Adrenal gland (tissue), 12 donors: ENCODE measurements around the gene ARMC9. TPM values are rescaled to one million over a fixed set of nuclear protein-coding genes. Genes with fewer than 3 reads are reported as not detected.

Source experiments
- DNase-seq, 7 donors: peaks; one replicate each; pipeline ENCODE4 v3.0.0-alpha.2; 2019 to 2020
- H3K27ac ChIP-seq, 5 donors: fragments of 200-600 bp; sonication (generic) in 4 of 5; 1 replicate in 3 of 5; 2 replicates in 2 of 5; pipeline versions ENCODE4 v1.5.1 to v1.8.0; 2016 to 2020; ENCODE audit warnings: mild to moderate bottlenecking in 1 of 5
- H3K27me3 ChIP-seq: fragments of 200-600 bp; 2 replicates; pipeline ENCODE4 v1.8.0; 2021
- H3K36me3 ChIP-seq, 2 donors: fragments of 200-600 bp; replicated peaks in 1 of 2; 1 replicate in 1 of 2; 2 replicates in 1 of 2; pipeline versions ENCODE4 v1.5.1 to v1.8.0; 2018 to 2022
- H3K4me1 ChIP-seq, 2 donors: fragments of 200-600 bp; replicated peaks in 1 of 2; 1 replicate in 1 of 2; 2 replicates in 1 of 2; pipeline versions ENCODE4 v1.5.1 to v1.8.0; 2018 to 2021
- H3K4me3 ChIP-seq, 4 donors: fragments of 200-600 bp; sonication (generic) in 3 of 4; one replicate each; pipeline ENCODE4 v1.5.1; 2016 to 2018
- H3K9me3 ChIP-seq, 3 donors: fragments of 200-600 bp; sonication (generic) in 1 of 3; replicated peaks in 1 of 3; 1 replicate in 2 of 3; 2 replicates in 1 of 3; pipeline versions ENCODE4 v1.5.1 to v1.8.0; 2016 to 2021
- POLR2A ChIP-seq, 2 donors: fragments of 450-650 bp; IDR thresholded peaks; one replicate each; pipeline ENCODE4 v1.6.1; 2017; ENCODE audit warnings: antibody characterized with exemption in 2 of 2, mild to moderate bottlenecking in 2 of 2, moderate library complexity in 1 of 2
- WGBS, 4 donors: extraction: QIAGEN DNeasy Blood & Tissue Kit in 2 of 4; methylation state at CpG; one replicate each; pipeline versions ENCODE4 v1.1.5 to v1.1.7; 2013 to 2017; 5-methylcytosine and 5-hydroxymethylcytosine counted together
- intact Hi-C, 2 donors: fragments of 100-400 bp; cut with DNase I; formaldehyde crosslinking; loops; one replicate each; pipeline versions ENCODE4 v1.14.1 to v1.15.0; 2022 to 2023
- polyA plus RNA-seq, 3 donors: library from polyadenylated mRNA; stranded (reverse); fragments of 200-250 nt in 2 of 3; fragments of 350-450 nt in 1 of 3; fragmentation: Illumina TruSeq in 1 of 3; extraction: RNeasy Lipid Tissue Mini Kit (QIAGEN cat#74804) in 1 of 3; gene quantifications; one replicate each; pipeline ENCODE4 v1.2.3, GENCODE V29; 2013 to 2014
- total RNA-seq, 9 donors: library from RNA; depleted of rRNA in 4 of 9; stranded (reverse); fragments of >200 nt in 4 of 9; fragments of 120-200 nt in 1 of 9; fragmentation: NEBNext Ultra II Directional in 1 of 9; extraction: Animal tissue kit (Norgen Biotek cat#: 25700) in 1 of 9; gene quantifications; one replicate each; pipeline versions ENCODE4 v1.1.0 to v1.2.4, GENCODE V29; 2013 to 2023
- TF ChIP-seq, protein P1 (sequence below), 6 experiments: fragments of 450-650 bp in 4 of 6; fragments of 200-600 bp in 2 of 6; sonication (generic) in 1 of 6; IDR thresholded peaks; 1 replicate in 5 of 6; 2 replicates in 1 of 6; pipeline versions ENCODE4 v1.5.1 to v1.8.0; 2016 to 2021; ENCODE audit warnings: antibody characterized with exemption in 6 of 6, mild to moderate bottlenecking in 2 of 6, moderate library complexity in 1 of 6
- donor health status: healthy with polysubstance abuse.
- donor health status: Bipolar disorder and iron deficiency.
- donor health status: DM: yes; HTN: yes; CAD: no.
- donor health status: DM: no; HTN: no; CAD: no.
- donor health status: DM: no; HTN: no; CAD: no.
- donor health status: DM: yes; HTN: yes; CAD: no.

ARMC9 gene
- total and polyA plus RNA-seq, 12 donors, result 22.0 to 109 (median 54.2) TPM

DNA sequence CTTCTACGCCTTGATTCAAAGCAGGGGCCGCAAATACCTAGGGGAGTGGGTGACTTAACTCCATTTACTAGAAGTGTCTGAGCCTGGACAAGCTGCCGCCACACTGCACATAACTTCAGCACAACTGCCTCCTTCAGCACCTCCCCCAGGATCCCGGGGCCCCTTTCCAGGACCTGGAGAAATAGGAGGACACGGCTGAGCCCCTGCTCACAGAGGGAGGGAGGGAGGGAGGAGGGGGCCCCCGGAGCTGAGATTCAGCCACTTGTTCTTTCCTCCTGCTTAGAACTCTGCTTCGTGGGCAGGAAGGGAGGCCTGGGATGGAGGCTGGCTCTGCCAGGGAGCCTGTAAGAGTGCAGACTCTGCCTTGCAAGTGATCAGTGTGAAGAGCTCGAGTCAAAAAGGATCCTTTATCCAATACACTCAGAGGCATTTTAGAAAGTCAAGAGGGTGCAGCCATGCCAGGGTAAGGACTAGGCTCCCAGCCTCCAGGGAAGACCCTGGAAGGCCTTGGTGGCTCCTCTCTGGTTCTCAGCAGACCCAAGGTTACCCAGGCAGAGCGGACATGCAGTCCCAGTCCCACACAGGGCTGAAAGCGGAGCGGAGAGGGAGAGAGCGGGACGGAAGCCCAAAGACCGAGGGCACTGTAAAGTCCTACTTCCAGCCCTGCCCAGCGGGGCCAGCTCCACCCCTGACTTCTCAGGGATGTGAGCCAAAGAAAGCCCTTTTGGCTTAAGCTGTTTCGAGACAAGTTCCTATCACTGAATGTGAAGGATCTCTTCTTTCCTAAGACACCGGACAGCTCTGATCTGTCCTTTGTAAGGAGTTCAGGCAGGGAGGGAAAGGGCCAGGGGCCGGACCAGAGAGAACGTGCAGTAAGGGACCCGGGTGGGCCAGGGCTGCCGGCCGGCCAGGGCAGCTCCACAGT, 8.6 kb upstream of the ARMC9 start:
- intact Hi-C loops, result loop anchor here (5.0 to 10.0 kb wide), 2 partner anchors 83 to 85 kb away; no protein-coding TSS in a partner anchor
- TF ChIP-seq, protein P1, sequence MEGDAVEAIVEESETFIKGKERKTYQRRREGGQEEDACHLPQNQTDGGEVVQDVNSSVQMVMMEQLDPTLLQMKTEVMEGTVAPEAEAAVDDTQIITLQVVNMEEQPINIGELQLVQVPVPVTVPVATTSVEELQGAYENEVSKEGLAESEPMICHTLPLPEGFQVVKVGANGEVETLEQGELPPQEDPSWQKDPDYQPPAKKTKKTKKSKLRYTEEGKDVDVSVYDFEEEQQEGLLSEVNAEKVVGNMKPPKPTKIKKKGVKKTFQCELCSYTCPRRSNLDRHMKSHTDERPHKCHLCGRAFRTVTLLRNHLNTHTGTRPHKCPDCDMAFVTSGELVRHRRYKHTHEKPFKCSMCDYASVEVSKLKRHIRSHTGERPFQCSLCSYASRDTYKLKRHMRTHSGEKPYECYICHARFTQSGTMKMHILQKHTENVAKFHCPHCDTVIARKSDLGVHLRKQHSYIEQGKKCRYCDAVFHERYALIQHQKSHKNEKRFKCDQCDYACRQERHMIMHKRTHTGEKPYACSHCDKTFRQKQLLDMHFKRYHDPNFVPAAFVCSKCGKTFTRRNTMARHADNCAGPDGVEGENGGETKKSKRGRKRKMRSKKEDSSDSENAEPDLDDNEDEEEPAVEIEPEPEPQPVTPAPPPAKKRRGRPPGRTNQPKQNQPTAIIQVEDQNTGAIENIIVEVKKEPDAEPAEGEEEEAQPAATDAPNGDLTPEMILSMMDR (IDR thresholded peaks at IDR 0.05), result no peak
- peak in 1 of 2 donors; percentile 78 for TF ChIP-seq POLR2A (IDR thresholded peaks at IDR 0.05)
- H3K27ac ChIP-seq, result peak overlapping the region; percentile 71 to 96 (median 93)
- peaks cover 44 to 64% of the 10 kb centered on the region in 2 donors for H3K4me1 ChIP-seq
- H3K9me3 ChIP-seq, result no peaks in the 10 kb centered on the region
- H3K27me3 ChIP-seq, result no peaks in the 10 kb centered on the region
- peak overlapping the region in 2 of 4 donors; percentile 13 to 38 for H3K4me3 ChIP-seq
- no peaks in the 10 kb centered on the region for H3K36me3 ChIP-seq
- DNase-seq, result peak; percentile 82 to 93 (median 90)
- 30 to 56% (median 43%) methylated on average over 15 to 22 of the region's 22 CpGs for WGBS, 4 donors

DNA sequence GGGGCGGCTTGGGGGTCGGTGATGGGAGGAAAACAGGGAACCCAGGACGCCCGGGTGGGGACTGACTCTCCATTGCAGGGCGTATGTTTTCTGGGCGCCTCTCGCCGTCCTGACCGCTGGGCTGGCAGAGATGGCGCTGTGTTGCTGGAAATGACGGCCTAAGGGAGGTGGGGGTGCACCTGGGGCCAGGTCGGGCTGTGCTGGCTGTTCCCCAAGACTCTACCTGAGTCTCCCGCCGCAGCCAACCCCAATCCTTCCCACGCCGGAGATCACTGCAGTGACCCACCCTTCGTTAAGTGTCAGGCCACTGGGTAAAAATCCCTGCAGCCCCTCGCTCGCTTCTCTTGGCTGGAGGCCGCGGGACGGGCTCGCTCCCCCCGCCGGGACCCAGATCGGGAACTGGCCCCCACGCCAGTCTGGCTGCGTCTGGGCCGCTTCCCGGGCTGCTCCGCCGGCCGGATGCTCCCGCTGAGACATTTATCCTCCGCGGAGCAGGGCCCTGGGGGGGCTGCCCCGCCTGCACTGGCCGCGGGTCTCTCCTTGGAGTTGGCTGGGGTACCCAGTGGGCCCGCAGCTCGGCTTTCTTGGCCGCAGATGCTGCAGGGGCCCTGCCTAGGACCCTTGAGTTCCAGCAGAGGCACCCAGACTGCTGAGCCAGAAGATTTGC, 7.8 kb upstream of the ARMC9 start:
- WGBS, 4 donors, result 20 to 68% (median 36%) methylated on average over 16 to 42 of the region's 42 CpGs
- intact Hi-C loops, result loop anchor here (5.0 to 10.0 kb wide), 2 partner anchors 83 to 86 kb away; no protein-coding TSS in a partner anchor

DNA sequence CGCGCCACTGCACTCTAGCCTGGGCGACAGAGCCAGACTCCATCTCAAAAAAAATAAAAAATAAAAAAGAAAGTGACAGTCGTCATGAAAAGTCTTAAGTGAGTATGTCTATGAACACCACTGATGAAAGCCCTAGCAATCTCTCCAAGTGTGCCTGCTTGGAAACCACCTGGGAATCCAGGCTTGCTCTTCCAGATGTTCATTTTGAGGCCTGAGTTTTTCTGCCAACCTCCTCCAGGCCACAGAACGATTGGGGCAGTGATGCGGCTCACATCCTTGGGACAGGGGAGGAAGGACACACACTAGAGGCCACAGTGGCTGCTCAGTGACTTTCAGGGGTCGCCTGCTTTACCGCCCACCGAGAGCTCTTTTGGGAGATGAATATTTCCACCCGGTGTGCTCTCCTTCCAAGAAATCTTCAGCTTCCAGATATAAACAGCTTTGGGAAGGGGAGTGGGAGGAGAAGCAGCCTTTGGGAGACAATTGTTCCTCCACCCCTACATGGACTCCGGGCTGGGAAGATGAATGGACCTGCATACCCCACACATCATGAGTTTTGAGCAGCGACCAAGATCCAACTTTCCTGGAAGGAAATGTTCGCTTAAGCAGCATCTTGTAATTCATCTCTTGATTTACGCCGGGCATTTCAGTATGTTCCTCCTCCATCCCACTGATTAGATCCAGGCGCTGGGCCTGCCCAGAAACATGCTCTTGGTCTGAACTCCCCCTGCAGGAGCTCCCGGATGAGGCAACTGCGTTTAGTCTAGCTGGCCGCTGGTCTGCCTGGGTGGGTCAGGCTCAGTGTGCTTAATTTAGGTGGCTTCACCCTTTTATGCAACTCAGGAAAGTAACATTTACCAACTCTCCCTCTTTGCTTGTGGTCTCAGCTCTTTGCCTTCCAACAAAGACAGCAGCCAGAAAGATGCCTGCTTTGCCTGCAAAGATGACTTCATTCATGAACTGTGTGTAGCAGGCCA, 6.2 kb upstream of the ARMC9 start:
- DNase-seq, result peak; percentile 76 to 93 (median 86)
- WGBS, 4 donors, result 54 to 65% (median 61%) methylated on average over 19 of the region's 19 CpGs
- no peaks in the 10 kb centered on the region for H3K27me3 ChIP-seq
- peak overlapping the region; percentile 25 to 96 (median 90) for H3K27ac ChIP-seq
- peaks cover 27 to 46% of the 10 kb centered on the region in 2 donors for H3K4me1 ChIP-seq
- H3K9me3 ChIP-seq, result no peaks in the 10 kb centered on the region
- H3K4me3 ChIP-seq, result no peak overlapping the region
- no peaks in the 10 kb centered on the region for H3K36me3 ChIP-seq
- intact Hi-C loops, result loop anchor here (5.0 to 10.0 kb wide), 2 partner anchors 85 to 87 kb away; no protein-coding TSS in a partner anchor
- TF ChIP-seq, protein P1 (IDR thresholded peaks at IDR 0.05), result peak; percentile 16 to 83 (median 70)
- no peak for TF ChIP-seq POLR2A (IDR thresholded peaks at IDR 0.05)

More for the DNA sequence above, 7.8 kb upstream of the ARMC9 start:
- no peaks in the 10 kb centered on the region for H3K27me3 ChIP-seq
- peaks cover 40 to 55% of the 10 kb centered on the region in 2 donors for H3K4me1 ChIP-seq
- H3K36me3 ChIP-seq, result no peaks in the 10 kb centered on the region
- H3K27ac ChIP-seq, result peak overlapping the region; percentile 71 to 96 (median 93)
- H3K4me3 ChIP-seq, result peak overlapping the region in 2 of 4 donors; percentile 13 to 38
- TF ChIP-seq, protein P1 (IDR thresholded peaks at IDR 0.05), result peak in 1 of 6 experiments; percentile 3
- TF ChIP-seq POLR2A (IDR thresholded peaks at IDR 0.05), result peak in 1 of 2 donors; percentile 34
- peak in 6 of 7 donors; percentile 73 to 80 (median 77) for DNase-seq
- no peaks in the 10 kb centered on the region for H3K9me3 ChIP-seq
